GM18519 (cell line): ENCODE results near the gene PGK2.

ENCODE experiments used
- ATAC-seq: cut with Tn5 transposase; IDR thresholded peaks from one replicate; pipeline ENCODE4 v1.9.1; 2021; ENCODE audit warnings: mild to moderate bottlenecking, moderate library complexity; ENCODE audit not compliant: unreplicated experiment, low FRiP score

PGK2 gene

DNA sequence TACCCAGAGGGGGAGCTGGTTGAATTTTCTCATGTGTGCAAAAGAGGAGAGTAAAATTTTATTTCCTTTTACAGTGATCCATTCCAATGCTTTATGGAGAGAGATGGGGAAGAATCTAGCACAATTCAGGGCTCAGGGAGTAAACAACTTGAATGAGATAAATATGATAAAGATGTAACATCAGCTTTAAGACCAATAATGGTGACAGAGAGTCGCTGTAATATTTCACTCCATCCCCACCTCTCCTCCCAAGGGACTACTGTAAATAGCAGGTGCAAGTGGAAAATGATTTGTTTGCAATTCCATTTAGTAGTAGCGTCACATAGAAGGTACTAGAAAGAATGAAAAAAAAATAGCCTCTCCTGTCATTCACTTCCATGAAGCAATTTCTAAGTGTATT lies 47.7 kb downstream of the PGK2 start:
- ATAC-seq: no peak

DNA sequence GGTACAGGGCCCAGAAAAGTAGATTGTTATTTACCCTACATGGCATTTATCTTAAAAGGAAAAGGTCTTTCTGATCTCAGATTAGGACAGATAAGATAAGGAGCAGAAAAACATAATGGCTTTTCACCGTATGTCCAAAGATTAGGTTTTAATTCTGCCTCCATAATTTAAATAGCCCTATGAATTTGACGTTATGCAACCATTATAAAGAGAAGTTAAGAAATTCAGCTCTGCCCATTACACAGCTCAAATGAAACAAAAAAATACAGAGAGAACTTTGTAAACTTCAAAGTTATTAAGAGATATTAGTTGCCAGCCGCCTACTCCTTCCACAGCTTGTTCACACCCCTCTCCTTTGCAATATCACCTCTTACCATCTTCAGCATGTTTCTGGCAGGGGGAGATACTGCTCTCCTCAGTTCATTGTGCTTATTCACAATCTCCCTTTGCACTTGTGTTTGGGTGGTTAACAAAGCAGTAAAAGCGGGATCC lies 51.0 kb downstream of the PGK2 start:
- no peak for ATAC-seq
